Osteocyte (in vitro differentiated cells): ENCODE results near the gene ETNPPL. TPM values are rescaled to one million over a fixed set of nuclear protein-coding genes. Genes with fewer than 3 reads are reported as not detected.
"Not testable (repeated sequence)": the region's sequence is repeated elsewhere in the genome, so short reads cannot be mapped to it uniquely, and the experiment has no call there.

Experiments
- DNase-seq: peaks from one replicate; pipeline ENCODE4 v3.0.0; 2021; ENCODE audit warnings: mixed read lengths; ENCODE audit not compliant: unreplicated experiment; ENCODE audit errors: extremely low spot score
- H3K27ac Mint-ChIP-seq: one replicate; pipeline ENCODE4 v1.8.0; 2021; ENCODE audit warnings: mild to moderate bottlenecking, mixed read lengths; ENCODE audit not compliant: unreplicated experiment
- H3K27me3 Mint-ChIP-seq: one replicate; pipeline ENCODE4 v1.8.0; 2021; ENCODE audit warnings: mixed read lengths; ENCODE audit not compliant: unreplicated experiment
- H3K36me3 Mint-ChIP-seq: one replicate; pipeline ENCODE4 v1.8.0; 2021; ENCODE audit warnings: mixed read lengths; ENCODE audit not compliant: unreplicated experiment
- H3K4me1 Mint-ChIP-seq: one replicate; pipeline ENCODE4 v1.8.0; 2021; ENCODE audit warnings: mixed read lengths; ENCODE audit not compliant: unreplicated experiment
- H3K4me3 Mint-ChIP-seq: one replicate; pipeline ENCODE4 v1.8.0; 2021; ENCODE audit warnings: mild to moderate bottlenecking, moderate library complexity, mixed read lengths; ENCODE audit not compliant: unreplicated experiment
- H3K9me3 Mint-ChIP-seq: one replicate; pipeline ENCODE4 v1.8.0; 2021; ENCODE audit warnings: mixed read lengths; ENCODE audit not compliant: unreplicated experiment
- total RNA-seq: library from RNA; stranded (reverse); gene quantifications from 2 replicates; pipeline ENCODE4 v1.2.1, GENCODE V29; 2021
- TF ChIP-seq, protein P1 (sequence below): fragments of 200-600 bp; sonication (generic); IDR thresholded peaks from 2 replicates; pipeline ENCODE4 v1.5.0; 2021; ENCODE audit warnings: antibody characterized with exemption, mild to moderate bottlenecking, moderate library complexity

Gene ETNPPL
- total RNA-seq, 1 donor from 2014 or later: not detected

DNA sequence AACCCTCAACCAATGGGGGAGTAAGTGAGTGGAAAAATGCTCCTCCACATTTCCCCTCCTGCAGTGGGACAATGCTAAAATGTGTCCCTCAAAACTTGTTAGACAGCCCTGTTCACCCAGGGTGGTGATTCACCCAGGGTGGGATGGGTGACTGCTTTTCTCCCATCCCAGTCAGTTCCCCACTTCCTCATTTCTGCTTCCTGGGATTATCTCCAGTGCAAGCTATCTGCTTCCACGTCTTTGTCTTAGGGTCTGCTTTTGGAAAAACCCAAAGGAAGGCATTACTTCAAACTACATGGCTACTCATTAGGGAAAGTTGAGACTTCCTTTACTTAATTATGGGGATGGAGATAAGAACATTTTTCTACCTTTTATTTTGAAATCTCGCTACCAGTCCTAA lies 45.5 kb downstream of the ETNPPL start:
- no peak overlapping the region for H3K4me3 Mint-ChIP-seq
- H3K27ac Mint-ChIP-seq: no peak overlapping the region

DNA sequence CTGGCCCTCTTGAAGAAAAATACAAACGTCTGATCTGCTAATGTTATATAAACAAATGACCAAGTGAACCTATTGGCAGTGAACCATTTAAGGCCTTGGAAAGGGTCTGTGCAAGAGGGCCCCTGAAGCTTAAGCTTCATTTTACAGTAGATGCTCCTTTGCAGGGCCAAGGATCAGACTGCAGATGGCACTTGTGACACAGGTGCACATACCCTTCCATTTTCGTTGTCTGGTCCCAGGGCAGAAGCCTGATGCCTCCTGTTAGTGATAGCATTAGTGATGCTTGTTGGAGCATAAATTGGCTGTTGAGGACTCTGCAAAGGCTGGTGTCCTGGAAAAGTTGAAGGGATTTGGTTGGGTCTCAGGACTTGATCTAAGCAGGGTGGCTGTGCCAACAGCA lies 46.5 kb downstream of the ETNPPL start:
- TF ChIP-seq, protein P1, sequence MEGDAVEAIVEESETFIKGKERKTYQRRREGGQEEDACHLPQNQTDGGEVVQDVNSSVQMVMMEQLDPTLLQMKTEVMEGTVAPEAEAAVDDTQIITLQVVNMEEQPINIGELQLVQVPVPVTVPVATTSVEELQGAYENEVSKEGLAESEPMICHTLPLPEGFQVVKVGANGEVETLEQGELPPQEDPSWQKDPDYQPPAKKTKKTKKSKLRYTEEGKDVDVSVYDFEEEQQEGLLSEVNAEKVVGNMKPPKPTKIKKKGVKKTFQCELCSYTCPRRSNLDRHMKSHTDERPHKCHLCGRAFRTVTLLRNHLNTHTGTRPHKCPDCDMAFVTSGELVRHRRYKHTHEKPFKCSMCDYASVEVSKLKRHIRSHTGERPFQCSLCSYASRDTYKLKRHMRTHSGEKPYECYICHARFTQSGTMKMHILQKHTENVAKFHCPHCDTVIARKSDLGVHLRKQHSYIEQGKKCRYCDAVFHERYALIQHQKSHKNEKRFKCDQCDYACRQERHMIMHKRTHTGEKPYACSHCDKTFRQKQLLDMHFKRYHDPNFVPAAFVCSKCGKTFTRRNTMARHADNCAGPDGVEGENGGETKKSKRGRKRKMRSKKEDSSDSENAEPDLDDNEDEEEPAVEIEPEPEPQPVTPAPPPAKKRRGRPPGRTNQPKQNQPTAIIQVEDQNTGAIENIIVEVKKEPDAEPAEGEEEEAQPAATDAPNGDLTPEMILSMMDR: no peak
- H3K4me1 Mint-ChIP-seq: peaks cover 1% of the 10 kb centered on the region
- DNase-seq: no peak
- H3K9me3 Mint-ChIP-seq: no peaks in the 10 kb centered on the region
- H3K4me3 Mint-ChIP-seq: no peak overlapping the region
- H3K36me3 Mint-ChIP-seq: no peaks in the 10 kb centered on the region
- peaks cover 22% of the 10 kb centered on the region for H3K27me3 Mint-ChIP-seq
- H3K27ac Mint-ChIP-seq: no peak overlapping the region

More for the DNA sequence above, 45.5 kb downstream of the ETNPPL start:
- H3K4me1 Mint-ChIP-seq: peaks cover 1% of the 10 kb centered on the region
- no peak for DNase-seq
- H3K9me3 Mint-ChIP-seq: no peaks in the 10 kb centered on the region
- no peaks in the 10 kb centered on the region for H3K36me3 Mint-ChIP-seq
- peaks cover 25% of the 10 kb centered on the region for H3K27me3 Mint-ChIP-seq
- TF ChIP-seq, protein P1: no peak

DNA sequence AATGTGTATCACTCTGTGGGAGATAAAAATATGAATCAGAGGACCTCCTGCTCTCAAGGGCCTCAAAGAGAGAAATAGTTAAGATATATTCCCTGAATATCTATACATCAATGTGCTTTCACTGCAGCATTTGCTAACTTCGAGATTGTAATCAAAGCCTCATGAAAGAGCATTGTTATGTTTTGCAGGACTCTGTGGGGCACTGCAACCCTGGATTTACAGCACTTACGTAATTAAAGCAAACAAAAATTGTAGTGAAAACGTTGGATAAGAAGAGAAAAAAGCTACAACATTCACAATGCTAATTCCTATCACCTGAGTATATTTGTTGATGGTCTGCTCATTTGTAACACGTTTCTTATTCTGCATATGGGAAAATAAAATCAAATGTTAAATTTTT lies 48.0 kb downstream of the ETNPPL start:
- Mint-ChIP-seq H3K36me3 (no peaks in the 10 kb centered on the region), H3K27me3 (peaks cover 12% of the 10 kb centered on the region), H3K4me3 (no peak overlapping the region), H3K4me1 (peaks cover 1% of the 10 kb centered on the region), H3K27ac (no peak overlapping the region), H3K9me3 (no peaks in the 10 kb centered on the region)
- TF ChIP-seq, protein P1: no peak
- no peak for DNase-seq

- H3K27ac Mint-ChIP-seq, H3K36me3 Mint-ChIP-seq, DNase-seq, H3K27me3 Mint-ChIP-seq, H3K4me3 Mint-ChIP-seq, H3K9me3 Mint-ChIP-seq, H3K4me1 Mint-ChIP-seq: not testable (repeated sequence)
These were observed 52.3 kb downstream of the ETNPPL start for GRCh38 chr4:108710578-108710977.

DNA sequence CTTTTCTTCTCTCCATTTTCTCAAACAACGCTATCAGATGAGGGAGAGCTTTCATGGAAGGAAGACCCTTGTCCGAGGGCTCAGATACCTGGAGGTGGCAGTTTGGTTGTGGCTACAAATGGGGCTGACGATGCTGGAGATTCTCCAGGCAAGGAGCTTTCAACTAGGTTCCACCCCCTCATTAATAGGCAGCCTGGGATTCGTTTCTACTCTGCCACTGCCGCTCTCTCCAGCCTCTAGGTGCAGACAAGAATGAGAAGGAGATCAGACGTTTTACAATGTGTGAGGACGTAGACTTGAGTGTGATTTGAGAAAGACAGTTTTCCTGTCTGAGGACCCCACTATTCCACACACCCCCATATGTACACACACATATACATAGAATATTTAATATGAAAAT lies 53.1 kb downstream of the ETNPPL start:
- DNase-seq: no peak
- H3K36me3 Mint-ChIP-seq: no peaks in the 10 kb centered on the region
- TF ChIP-seq, protein P1: no peak
- no peak overlapping the region for H3K4me3 Mint-ChIP-seq
- H3K9me3 Mint-ChIP-seq: no peaks in the 10 kb centered on the region
- no peaks in the 10 kb centered on the region for H3K4me1 Mint-ChIP-seq
- H3K27me3 Mint-ChIP-seq: peaks cover 2% of the 10 kb centered on the region
- no peak overlapping the region for H3K27ac Mint-ChIP-seq

- Mint-ChIP-seq H3K36me3 (no peaks in the 10 kb centered on the region), H3K9me3 (no peaks in the 10 kb centered on the region), H3K4me1 (no peaks in the 10 kb centered on the region), H3K27ac (no peak overlapping the region), H3K27me3 (peaks cover 2% of the 10 kb centered on the region), H3K4me3 (no peak overlapping the region)
- TF ChIP-seq, protein P1: no peak
- no peak for DNase-seq
These were observed 53.6 kb downstream of the ETNPPL start for GRCh38 chr4:108709234-108709633.
